ENCODE results near the gene LRRC4C. TPM values are rescaled to one million over a fixed set of nuclear protein-coding genes. Genes with fewer than 3 reads are reported as not detected.

Gene LRRC4C
- total RNA-seq, 1 donor from 2014 or later, result 0.64 TPM

GRCh38 chr11:41018224-41018623 is 441.2 kb downstream of the LRRC4C start:
- no peak overlapping the region for H3K27ac Mint-ChIP-seq (ENCODE audit: unreplicated experiment)
- TF ChIP-seq, protein P1, sequence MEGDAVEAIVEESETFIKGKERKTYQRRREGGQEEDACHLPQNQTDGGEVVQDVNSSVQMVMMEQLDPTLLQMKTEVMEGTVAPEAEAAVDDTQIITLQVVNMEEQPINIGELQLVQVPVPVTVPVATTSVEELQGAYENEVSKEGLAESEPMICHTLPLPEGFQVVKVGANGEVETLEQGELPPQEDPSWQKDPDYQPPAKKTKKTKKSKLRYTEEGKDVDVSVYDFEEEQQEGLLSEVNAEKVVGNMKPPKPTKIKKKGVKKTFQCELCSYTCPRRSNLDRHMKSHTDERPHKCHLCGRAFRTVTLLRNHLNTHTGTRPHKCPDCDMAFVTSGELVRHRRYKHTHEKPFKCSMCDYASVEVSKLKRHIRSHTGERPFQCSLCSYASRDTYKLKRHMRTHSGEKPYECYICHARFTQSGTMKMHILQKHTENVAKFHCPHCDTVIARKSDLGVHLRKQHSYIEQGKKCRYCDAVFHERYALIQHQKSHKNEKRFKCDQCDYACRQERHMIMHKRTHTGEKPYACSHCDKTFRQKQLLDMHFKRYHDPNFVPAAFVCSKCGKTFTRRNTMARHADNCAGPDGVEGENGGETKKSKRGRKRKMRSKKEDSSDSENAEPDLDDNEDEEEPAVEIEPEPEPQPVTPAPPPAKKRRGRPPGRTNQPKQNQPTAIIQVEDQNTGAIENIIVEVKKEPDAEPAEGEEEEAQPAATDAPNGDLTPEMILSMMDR (IDR thresholded peaks at IDR 0.05; ENCODE audit: partially characterized antibody, unreplicated experiment), result no peak
- H3K36me3 Mint-ChIP-seq (ENCODE audit: unreplicated experiment), result no peaks in the 10 kb centered on the region
- no peaks in the 10 kb centered on the region for H3K27me3 Mint-ChIP-seq (ENCODE audit: unreplicated experiment)
- H3K9me3 Mint-ChIP-seq (ENCODE audit: unreplicated experiment), result peaks cover 2% of the 10 kb centered on the region
- DNase-seq, result no peak
- H3K4me3 Mint-ChIP-seq (ENCODE audit: unreplicated experiment), result no peak overlapping the region
- H3K4me1 Mint-ChIP-seq (ENCODE audit: low read depth, unreplicated experiment), result no peaks in the 10 kb centered on the region

- DNase-seq, result no peak
- H3K9me3 Mint-ChIP-seq (ENCODE audit: unreplicated experiment), result peaks cover 4% of the 10 kb centered on the region
- TF ChIP-seq, protein P1 (IDR thresholded peaks at IDR 0.05; ENCODE audit: partially characterized antibody, unreplicated experiment), result no peak
- H3K4me1 Mint-ChIP-seq (ENCODE audit: low read depth, unreplicated experiment), result no peaks in the 10 kb centered on the region
- H3K4me3 Mint-ChIP-seq (ENCODE audit: unreplicated experiment), result no peak overlapping the region
- no peaks in the 10 kb centered on the region for H3K27me3 Mint-ChIP-seq (ENCODE audit: unreplicated experiment)
- H3K36me3 Mint-ChIP-seq (ENCODE audit: unreplicated experiment), result no peaks in the 10 kb centered on the region
- H3K27ac Mint-ChIP-seq (ENCODE audit: unreplicated experiment), result no peak overlapping the region
Observed at GRCh38 chr11:41010361-41011050, 448.9 kb downstream of the LRRC4C start.

GRCh38 chr11:41005986-41006385 is 453.5 kb downstream of the LRRC4C start:
- H3K4me1 Mint-ChIP-seq (ENCODE audit: low read depth, unreplicated experiment), result peaks cover 5% of the 10 kb centered on the region
- no peaks in the 10 kb centered on the region for H3K36me3 Mint-ChIP-seq (ENCODE audit: unreplicated experiment)
- H3K9me3 Mint-ChIP-seq (ENCODE audit: unreplicated experiment), result peaks cover 2% of the 10 kb centered on the region
- H3K4me3 Mint-ChIP-seq (ENCODE audit: unreplicated experiment), result no peak overlapping the region
- no peak overlapping the region for H3K27ac Mint-ChIP-seq (ENCODE audit: unreplicated experiment)
- TF ChIP-seq, protein P1 (IDR thresholded peaks at IDR 0.05; ENCODE audit: partially characterized antibody, unreplicated experiment), result no peak
- no peak for DNase-seq
- no peaks in the 10 kb centered on the region for H3K27me3 Mint-ChIP-seq (ENCODE audit: unreplicated experiment)

DNA sequence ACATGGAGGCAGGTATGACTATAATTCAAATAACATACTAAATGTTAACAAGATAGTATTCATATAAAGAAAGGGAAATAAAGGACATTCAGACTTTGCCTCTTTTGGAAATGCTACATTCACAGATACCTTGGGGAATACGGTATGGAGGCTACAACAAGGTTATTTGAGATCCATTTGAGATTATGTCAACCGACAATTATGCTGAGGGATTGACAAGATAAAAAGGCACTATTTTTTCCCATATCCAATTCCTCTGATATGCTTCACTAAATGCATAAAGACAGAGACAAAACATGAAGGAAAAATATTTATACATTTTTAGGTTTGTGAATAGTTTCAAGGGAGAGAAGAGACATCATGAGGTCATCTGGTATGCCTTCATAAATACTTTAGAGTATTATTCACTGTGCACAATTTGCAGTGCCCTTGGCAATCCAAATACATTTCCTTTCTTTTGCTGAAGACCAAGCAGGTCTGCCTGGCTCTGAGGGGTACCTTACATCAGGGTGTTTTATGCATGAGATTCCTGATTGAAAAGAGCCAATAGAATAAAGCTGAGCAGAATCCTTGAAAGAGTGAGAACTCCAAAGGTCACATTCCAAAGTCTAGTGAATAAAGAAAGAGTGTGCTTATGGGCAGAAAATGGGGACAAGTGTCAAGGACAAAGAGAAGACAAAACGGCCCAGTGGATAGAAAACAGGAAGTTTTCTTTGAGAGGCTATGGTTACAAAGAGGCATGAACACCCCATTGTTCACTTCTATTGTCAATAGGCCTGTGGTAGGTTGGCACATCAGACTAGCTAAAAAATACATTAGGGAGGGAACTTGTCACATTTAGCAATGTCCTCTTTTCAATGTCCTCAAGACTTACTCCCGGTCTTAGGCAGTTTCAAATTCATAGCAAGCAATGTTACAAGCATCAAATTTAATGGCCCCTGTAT is 455.8 kb downstream of the LRRC4C start:
- TF ChIP-seq, protein P1 (IDR thresholded peaks at IDR 0.05; ENCODE audit: partially characterized antibody, unreplicated experiment), result no peak
- Mint-ChIP-seq H3K4me1 (ENCODE audit: low read depth, unreplicated experiment) (peaks cover 9% of the 10 kb centered on the region), H3K27ac (ENCODE audit: unreplicated experiment) (no peak overlapping the region), H3K4me3 (ENCODE audit: unreplicated experiment) (no peak overlapping the region), H3K27me3 (ENCODE audit: unreplicated experiment) (no peaks in the 10 kb centered on the region), H3K36me3 (ENCODE audit: unreplicated experiment) (no peaks in the 10 kb centered on the region), H3K9me3 (ENCODE audit: unreplicated experiment) (peaks cover 2% of the 10 kb centered on the region)
- no peak for DNase-seq
